GM12872 (cell line): ENCODE measurements around the gene CCDC93.

Experiments used
- CTCF ChIP-seq: IDR thresholded peaks from 3 replicates; pipeline ENCODE4 v1.5.1; 2011; ENCODE audit warnings: low read depth, mild to moderate bottlenecking, low read length, moderate library complexity; ENCODE audit not compliant: insufficient read depth

Gene CCDC93

GRCh38 chr2:118050386-118050785, 36.5 kb upstream of the CCDC93 start:
- TF ChIP-seq CTCF, result no peak

- no peak for TF ChIP-seq CTCF
Observed at GRCh38 chr2:118049816-118050140, 35.9 kb upstream of the CCDC93 start.

- no peak for TF ChIP-seq CTCF
Observed at GRCh38 chr2:118049140-118049815, 35.4 kb upstream of the CCDC93 start.

- TF ChIP-seq CTCF, result no peak
Observed at GRCh38 chr2:118048401-118048800, 34.5 kb upstream of the CCDC93 start.

- TF ChIP-seq CTCF, result no peak
Observed at GRCh38 chr2:118047380-118047826, 33.5 kb upstream of the CCDC93 start.

- peak; percentile 56; the same call in 2 of the 3 replicates for TF ChIP-seq CTCF
Observed at GRCh38 chr2:118046634-118047210, 32.9 kb upstream of the CCDC93 start.

GRCh38 chr2:118045286-118045685, 31.4 kb upstream of the CCDC93 start:
- TF ChIP-seq CTCF, result no peak

- no peak for TF ChIP-seq CTCF
Observed at GRCh38 chr2:118044854-118045253, 31.0 kb upstream of the CCDC93 start.
